GM19023 (cell line): ENCODE measurements around the gene LARGE1.

Experiments used
- ATAC-seq: cut with Tn5 transposase; IDR thresholded peaks from one replicate; pipeline ENCODE4 v1.9.1; 2021; ENCODE audit warnings: mild to moderate bottlenecking, moderate library complexity; ENCODE audit not compliant: unreplicated experiment

Gene LARGE1

DNA sequence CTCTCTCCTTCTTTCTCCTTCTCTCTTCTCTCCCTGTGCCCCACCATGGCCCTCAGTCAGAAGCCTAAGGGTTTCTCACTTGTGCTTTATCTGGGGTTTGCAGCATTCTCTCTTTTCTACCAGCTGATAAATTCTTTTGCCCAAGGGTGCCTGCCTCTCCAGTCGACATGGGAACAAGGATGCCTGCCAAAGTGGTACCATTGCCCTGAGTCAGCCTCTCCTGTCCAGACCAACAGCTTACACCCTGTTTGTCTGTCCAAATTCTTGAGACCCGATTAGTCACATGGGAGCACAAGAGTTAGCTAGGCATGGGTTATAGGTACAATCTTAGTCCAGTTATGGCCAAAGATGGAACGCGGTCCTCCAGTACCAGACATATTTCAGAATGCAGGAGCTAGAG, 242.7 kb downstream of the LARGE1 start:
- no peak for ATAC-seq

- no peak for ATAC-seq
These were observed 245.9 kb downstream of the LARGE1 start for GRCh38 chr22:33674357-33674756.

DNA sequence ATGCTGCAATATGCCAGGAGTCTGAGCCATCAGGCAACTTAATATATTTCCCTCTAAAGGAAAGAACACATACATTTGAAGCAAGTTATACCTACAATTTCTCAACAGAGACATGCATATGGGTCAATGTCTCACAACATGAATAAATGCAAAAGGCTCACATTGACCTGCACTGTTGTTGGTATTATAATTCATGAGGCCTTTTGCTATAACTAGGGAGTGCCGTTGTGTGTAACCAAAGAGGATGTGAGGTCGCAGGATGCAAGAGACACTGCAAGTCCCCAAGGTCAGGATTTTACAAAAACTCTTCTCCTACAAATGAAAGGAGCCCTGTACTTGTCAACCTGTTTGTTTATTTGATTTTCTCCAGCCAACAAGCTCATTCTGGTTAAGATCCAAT, 250.5 kb downstream of the LARGE1 start:
- no peak for ATAC-seq

DNA sequence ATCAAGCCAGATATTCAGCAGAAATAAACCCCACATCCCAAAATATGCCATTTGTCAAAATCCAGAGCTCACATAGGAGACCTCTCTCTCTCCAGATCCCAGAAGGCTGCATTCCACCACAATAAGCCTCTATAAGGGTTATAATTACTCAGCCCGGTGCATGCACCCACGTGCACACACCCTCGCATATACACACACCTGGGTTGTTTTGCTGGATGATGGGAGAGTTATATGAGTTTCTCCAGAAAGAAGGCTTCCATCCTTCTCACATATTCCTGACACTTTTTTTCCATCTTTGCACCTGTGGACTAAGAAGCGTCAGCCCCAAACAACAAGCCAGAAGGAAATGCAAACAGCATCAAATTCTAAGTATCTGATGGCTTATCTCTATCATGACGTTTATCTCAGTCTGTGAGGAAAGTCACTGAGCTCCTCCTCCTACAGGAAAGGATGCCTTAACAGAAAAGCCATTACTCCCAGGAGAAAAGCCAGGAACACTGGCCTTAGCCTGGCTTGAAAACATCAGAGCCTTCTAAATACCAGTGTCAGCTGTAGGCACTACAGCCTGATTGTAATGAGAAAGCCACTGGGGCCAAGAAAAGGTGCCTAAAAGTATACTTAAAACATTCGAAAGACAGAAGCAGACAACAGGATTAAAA, 253.2 kb downstream of the LARGE1 start:
- no peak for ATAC-seq

GRCh38 chr22:33666279-33666960, 253.9 kb downstream of the LARGE1 start:
- no peak for ATAC-seq

GRCh38 chr22:33659448-33659847, 260.8 kb downstream of the LARGE1 start:
- ATAC-seq = no peak

DNA sequence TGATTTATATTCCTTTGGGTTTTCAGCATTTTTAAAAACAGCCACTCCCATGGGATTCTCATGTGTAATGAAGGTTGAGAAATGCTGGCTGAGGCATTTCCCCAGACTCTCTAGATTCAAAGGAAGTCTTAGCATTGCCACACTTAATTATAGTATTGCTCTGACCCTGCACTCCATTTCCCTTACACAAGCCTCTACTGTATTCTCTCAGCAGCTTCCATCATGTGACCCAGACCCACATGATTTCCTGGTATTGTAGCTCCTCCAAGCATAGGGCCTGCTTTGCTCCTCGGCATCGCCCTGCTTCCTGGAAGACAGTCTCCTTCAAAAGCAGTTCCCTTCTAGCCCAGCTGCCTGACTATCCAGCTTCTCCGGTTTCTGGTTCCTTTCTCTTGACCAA, 261.5 kb downstream of the LARGE1 start:
- no peak for ATAC-seq

DNA sequence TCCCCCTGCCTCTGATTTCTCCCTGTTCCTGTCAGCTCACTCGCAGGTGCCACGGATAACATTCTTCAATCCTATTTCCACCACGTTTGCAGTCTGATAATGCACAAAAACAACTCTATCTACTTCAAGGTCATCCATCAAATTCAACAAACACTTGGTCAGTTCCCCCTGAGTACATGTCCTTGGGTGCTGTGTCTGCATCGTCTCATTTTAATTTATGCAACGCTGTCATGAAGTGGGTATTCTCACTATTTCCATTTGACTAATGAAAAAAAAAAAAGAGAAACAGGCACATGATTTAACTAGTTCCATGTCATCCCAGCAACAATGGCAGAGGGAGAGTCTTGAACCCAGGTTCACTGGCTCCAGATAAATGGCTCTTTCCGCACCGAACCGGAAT, 262.6 kb downstream of the LARGE1 start:
- ATAC-seq = no peak

GRCh38 chr22:33656808-33657628, 263.3 kb downstream of the LARGE1 start:
- ATAC-seq = no peak

DNA sequence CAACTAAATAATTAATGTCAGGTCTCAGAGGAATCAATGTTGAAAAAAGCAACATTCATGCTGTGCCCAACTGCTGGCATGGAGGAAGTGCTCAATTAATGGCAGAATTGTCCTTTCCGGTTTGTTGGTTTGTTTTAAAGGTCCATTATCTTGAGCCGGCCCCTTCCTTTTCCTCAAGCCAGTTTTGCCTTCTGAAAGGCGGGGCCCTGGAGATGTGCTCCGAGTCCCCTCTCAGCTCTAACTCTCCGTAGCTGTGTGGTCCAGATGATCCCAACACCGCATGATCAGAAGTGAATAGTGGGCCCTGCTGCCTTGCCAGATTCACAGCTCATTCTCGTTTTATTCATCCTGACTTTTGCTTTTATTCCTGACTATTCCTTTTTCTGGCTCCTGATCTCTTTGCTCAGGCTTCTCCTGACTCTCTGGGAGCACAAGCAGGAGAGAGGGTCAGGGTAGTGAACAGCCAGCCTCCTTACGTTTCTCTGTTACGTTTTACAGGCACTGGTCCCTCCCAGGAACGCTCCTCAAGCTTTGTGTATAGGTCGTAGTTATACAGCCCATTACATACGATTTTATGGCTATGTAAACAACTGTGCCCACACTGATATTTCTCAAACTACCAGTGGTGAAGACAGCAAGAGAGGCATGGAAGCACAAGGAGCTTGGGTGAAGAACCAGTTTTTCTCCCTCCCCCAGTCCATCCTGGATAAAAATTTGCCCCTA, 265.9 kb downstream of the LARGE1 start:
- no peak for ATAC-seq

DNA sequence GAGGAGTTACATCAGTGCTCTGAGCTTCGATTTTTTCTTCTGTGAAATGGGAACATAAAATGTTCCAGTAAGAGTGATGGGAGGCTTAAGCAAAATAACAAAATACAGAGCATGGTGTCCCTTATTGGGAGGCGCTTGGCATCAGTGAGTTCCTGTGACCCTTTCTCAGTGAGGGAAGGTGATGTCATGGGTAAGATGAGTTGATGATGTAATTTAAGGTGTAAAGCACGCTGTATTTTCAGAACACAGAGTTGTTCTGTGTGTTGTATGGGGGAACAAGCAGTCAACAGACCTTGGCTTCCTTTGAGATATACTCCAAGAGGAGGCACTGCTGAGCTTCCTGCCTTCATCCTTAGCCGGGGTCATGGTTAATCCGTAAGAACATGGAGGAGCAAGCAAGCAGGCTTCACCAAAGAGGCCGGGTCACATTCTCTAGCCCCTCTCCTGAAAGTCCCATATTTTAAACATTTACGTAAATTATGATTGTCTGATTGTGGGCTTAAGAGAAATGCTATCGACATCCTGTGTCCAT, 266.7 kb downstream of the LARGE1 start:
- ATAC-seq = no peak

DNA sequence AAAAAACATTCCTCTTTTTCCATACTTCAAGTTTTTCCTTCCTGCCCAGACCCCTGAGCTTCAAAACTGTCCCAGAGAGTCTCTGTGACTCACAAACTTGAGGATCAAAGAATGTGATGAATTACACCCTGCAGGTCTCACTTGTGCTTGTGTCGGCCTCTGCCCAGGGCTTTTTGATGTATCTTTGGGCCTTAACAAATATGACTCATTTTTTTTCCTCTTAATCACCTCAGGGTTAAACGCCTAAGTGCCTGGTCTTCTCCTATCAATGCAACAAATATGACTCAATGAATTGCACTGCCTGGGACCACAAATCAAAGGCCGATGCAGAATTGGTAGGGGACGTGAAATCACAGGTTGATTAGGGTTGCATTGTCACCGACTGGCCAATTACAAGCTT, 267.7 kb downstream of the LARGE1 start:
- no peak for ATAC-seq

GRCh38 chr22:33650244-33650643, 270.0 kb downstream of the LARGE1 start:
- no peak for ATAC-seq

- ATAC-seq = no peak
These were observed 271.8 kb downstream of the LARGE1 start for GRCh38 chr22:33648478-33648877.

GRCh38 chr22:33640900-33641299, 279.4 kb downstream of the LARGE1 start:
- ATAC-seq = no peak

DNA sequence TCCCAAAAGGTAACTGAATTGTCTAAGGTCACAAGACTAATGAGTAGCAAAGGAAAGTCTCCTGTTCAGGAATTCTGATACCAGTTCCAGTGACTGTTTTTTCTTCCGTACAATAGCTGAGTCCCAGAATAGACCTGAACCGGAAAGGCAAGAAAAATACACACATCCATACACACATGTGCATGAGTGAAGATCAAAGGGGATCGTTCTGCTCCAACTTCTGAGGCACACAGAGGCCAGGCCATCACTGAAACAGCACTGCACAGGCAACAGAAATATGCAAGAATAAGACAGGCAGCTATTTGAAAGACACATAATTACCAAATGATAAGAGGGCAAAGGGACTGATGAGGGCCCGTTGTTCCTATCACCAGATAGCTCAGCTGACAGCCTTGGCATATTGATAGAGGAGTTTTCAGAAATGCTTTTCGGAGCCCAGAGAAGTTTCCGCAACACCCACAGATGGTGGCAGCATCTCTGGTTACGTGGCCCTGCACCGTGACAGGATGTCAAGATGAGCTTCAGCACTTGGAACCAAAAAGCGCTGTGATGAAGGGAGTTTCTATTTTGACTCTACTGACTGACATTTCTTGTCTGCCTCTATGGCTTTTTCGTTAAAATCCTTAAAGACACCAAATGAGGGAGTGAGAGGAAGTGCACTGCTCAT, 280.6 kb downstream of the LARGE1 start:
- no peak for ATAC-seq

DNA sequence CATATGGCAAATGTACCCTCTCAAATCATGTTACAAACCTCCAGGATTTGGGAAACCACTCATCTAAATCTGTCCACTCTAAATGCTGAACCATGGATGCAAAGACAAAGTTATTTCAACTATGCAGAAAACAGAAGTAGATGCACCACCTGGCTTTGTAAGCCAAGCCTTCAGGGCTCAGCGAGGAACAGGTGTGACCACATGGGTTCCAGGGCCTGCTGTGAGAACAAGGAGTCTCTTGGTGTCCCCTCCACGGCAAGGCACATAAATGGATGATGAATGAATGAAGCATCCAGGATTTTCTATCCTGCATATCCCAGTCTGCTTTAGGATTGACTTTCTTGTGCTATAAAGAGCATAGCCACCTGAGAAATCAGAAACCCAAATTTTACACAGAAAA, 284.5 kb downstream of the LARGE1 start:
- ATAC-seq = no peak

GRCh38 chr22:33631777-33632176, 288.5 kb downstream of the LARGE1 start:
- no peak for ATAC-seq

DNA sequence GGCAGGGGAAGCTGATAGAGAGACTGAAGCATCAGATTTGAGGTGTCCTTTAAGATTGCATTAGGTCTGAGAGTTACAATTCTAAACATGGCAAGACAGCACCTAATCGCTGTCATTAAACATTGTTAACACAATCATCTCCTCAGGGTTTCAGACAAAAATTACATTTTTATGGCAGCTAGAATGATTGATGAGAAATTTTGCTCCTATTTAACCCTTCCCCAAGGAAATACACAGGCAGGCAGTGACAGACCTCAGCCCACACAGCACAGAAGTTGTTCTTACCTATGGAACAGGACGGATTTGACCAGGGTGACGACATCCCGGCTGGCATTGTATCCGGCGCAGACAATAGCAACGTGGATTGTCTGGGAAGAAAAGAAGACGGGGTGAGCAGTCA, 294.3 kb downstream of the LARGE1 start:
- ATAC-seq = no peak

- ATAC-seq = no peak
These were observed 300.2 kb downstream of the LARGE1 start for GRCh38 chr22:33620085-33620484.

- ATAC-seq = no peak
These were observed 313.8 kb downstream of the LARGE1 start for GRCh38 chr22:33606504-33606903.
